NCI-H2196 treated with DMSO at 0.1 percent for 48 hours (cell line): Measurements from ENCODE around the gene OR4D1.

ENCODE experiments used
- DNase-seq: peaks from one replicate; lab custom pipeline; 2025; ENCODE audit not compliant: unreplicated experiment; lab: John Stamatoyannopoulos, UW

Gene OR4D1

GRCh38 chr17:58192612-58193011, 44.4 kb downstream of the OR4D1 start, which contains the start of gene EPX:
EPX (plus strand) TSS chr17:58192726; CDS start chr17:58192847, 121 bp downstream.
- no peak for DNase-seq

GRCh38 chr17:58193641-58194255, 45.6 kb downstream of the OR4D1 start:
- DNase-seq = no peak

GRCh38 chr17:58195518-58196123, 47.4 kb downstream of the OR4D1 start:
- DNase-seq = no peak

GRCh38 chr17:58196610-58197009, 48.4 kb downstream of the OR4D1 start:
- DNase-seq = no peak

GRCh38 chr17:58200024-58200633, 51.9 kb downstream of the OR4D1 start:
- no peak for DNase-seq

- no peak for DNase-seq
Observed at GRCh38 chr17:58202859-58203258, 54.7 kb downstream of the OR4D1 start.

- DNase-seq = no peak
Observed at GRCh38 chr17:58204796-58205195, 56.6 kb downstream of the OR4D1 start.

- no peak for DNase-seq
Observed at GRCh38 chr17:58205936-58206335, 57.8 kb downstream of the OR4D1 start.

GRCh38 chr17:58207451-58207850, 59.3 kb downstream of the OR4D1 start:
- DNase-seq = no peak

- no peak for DNase-seq
Observed at GRCh38 chr17:58208344-58208743, 60.2 kb downstream of the OR4D1 start.
